BLaER1 (cell line): ENCODE results near the gene FOLR1.

Experiments used
- H3K27ac ChIP-seq: shearing (Covaris generic); formaldehyde crosslinking; 2 replicates; pipeline ENCODE4 v1.8.1; 2022
- H3K27me3 ChIP-seq: shearing (Covaris generic); formaldehyde crosslinking; 2 replicates; pipeline ENCODE4 v1.8.1; 2022
- H3K36me3 ChIP-seq: shearing (Covaris generic); formaldehyde crosslinking; 2 replicates; pipeline ENCODE4 v1.8.1; 2022
- H3K4me1 ChIP-seq: shearing (Covaris generic); formaldehyde crosslinking; 2 replicates; pipeline ENCODE4 v1.8.1; 2022
- H3K4me2 ChIP-seq: shearing (Covaris generic); formaldehyde crosslinking; 2 replicates; pipeline ENCODE4 v1.8.1; 2022
- H3K4me3 ChIP-seq: shearing (Covaris generic); formaldehyde crosslinking; 2 replicates; pipeline ENCODE4 v1.8.1; 2022
- H3K9ac ChIP-seq: shearing (Covaris generic); formaldehyde crosslinking; 2 replicates; pipeline ENCODE4 v1.8.1; 2022
- H3K9me3 ChIP-seq: shearing (Covaris generic); formaldehyde crosslinking; 2 replicates; pipeline ENCODE4 v1.8.1; 2022
- H4K20me1 ChIP-seq: shearing (Covaris generic); formaldehyde crosslinking; 2 replicates; pipeline ENCODE4 v1.8.1; 2022
- Cebpa-rat ChIP-seq: shearing (Covaris generic); IDR thresholded peaks from 2 replicates; pipeline ENCODE4 v1.8.1; 2022

The FOLR1 gene

DNA sequence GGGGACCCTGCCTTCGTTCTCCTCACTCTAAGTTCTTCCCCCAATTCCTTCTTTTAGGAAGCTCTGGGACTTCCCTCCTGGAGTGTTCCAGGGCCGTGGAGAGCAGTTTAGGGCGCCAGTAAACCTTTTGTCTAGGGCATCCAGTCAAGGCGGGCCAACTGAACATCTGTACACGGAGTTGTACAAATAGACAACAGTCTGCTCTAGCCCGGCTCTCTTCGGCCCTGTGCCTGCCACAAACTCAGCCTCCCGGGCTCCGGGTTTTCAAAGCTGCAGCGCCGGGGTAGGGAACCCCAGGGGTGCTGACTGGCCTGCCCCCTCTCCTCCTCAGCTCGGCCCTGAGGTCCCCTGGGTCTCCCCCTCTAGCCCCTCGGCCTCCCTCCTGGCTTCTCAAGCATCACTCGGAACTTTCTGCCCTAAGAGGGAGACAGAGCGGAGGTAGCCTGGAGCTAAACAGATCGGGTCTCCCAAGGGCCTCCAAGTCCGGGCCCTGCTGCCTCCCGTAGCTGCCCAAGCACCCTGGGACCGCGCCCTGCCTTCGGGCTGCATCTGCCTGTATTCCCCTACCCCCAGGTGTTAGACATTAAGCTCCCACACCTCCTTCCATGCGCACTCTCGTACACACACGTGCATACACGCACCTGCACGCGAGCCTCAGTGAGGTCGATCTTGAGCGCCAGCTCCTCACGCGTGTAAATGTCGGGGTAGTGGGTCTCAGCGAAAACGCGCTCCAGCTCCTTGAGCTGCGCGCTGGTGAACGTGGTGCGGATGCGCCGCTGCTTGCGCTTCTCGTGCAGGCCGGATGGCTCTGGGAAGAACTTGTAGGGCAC lies 48.7 kb downstream of the FOLR1 start:
- Histone ChIP-seq H3K9ac (no peak overlapping the region), H3K4me3 (peak overlapping the region; percentile 62; the same call in 1 of the 2 replicates), H4K20me1 (peaks cover 57% of the 10 kb centered on the region), H3K27ac (no peak overlapping the region), H3K4me2 (peak overlapping the region; percentile 91), H3K27me3 (peaks cover 85% of the 10 kb centered on the region), H3K9me3 (peaks cover 33% of the 10 kb centered on the region), H3K36me3 (peaks cover 33% of the 10 kb centered on the region), H3K4me1 (peaks cover 35% of the 10 kb centered on the region)
- TF ChIP-seq Cebpa-rat: no peak

DNA sequence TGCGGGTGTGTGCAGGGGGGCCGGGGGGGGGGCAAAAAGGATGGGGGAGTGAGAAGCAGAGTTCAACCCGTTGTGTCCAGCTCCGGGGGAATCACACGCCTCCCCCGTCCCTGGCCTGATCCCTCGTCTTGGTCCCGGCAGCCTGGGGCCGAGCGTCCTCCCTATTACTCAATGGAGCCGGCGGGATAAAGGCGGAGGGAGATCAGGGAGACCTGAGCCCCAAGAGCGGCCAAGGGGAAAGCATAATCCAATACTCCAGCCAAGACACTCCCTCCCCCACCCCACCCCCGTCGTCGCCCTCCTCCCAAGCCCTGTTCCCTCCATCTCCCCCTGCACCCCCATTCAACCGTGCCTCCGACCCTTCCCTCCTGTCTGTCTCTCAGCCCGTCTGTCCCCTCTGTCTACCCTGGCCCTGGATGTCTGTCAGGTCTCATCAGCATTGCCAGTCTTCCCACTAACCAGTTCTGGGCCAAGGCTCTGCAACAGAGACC lies 49.4 kb downstream of the FOLR1 start:
- Histone ChIP-seq H3K4me1 (peaks cover 35% of the 10 kb centered on the region), H3K9me3 (peaks cover 33% of the 10 kb centered on the region), H3K27me3 (peaks cover 92% of the 10 kb centered on the region), H4K20me1 (peaks cover 50% of the 10 kb centered on the region), H3K27ac (no peak overlapping the region), H3K4me3 (no peak overlapping the region), H3K36me3 (peaks cover 27% of the 10 kb centered on the region), H3K9ac (no peak overlapping the region), H3K4me2 (no peak overlapping the region)
- TF ChIP-seq Cebpa-rat: no peak

DNA sequence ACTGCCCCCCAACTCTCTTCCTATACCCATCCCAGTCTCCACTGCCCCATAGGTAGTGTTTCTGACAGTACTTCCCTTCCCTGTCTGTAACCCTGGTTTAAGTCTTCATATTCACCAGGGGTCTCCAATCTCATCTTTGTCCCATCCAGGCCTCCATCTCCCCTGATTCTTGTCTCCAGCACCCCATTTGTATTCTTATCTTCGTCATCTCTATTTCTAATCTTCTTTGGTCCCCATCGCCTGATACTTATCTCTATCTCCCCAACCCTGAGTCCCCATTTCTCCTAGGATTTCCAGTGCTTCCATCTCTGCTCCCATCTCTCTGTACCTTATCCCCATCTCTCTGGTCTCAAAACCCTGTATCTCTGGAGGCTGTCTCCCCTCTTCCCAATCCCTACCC lies 50.2 kb downstream of the FOLR1 start:
- peaks cover 100% of the 10 kb centered on the region for H3K27me3 ChIP-seq
- H3K9ac ChIP-seq: no peak overlapping the region
- H4K20me1 ChIP-seq: peaks cover 42% of the 10 kb centered on the region
- H3K9me3 ChIP-seq: peaks cover 33% of the 10 kb centered on the region
- H3K4me3 ChIP-seq: no peak overlapping the region
- no peak for TF ChIP-seq Cebpa-rat
- H3K4me1 ChIP-seq: peaks cover 33% of the 10 kb centered on the region
- peaks cover 19% of the 10 kb centered on the region for H3K36me3 ChIP-seq
- no peak overlapping the region for H3K4me2 ChIP-seq
- H3K27ac ChIP-seq: no peak overlapping the region

DNA sequence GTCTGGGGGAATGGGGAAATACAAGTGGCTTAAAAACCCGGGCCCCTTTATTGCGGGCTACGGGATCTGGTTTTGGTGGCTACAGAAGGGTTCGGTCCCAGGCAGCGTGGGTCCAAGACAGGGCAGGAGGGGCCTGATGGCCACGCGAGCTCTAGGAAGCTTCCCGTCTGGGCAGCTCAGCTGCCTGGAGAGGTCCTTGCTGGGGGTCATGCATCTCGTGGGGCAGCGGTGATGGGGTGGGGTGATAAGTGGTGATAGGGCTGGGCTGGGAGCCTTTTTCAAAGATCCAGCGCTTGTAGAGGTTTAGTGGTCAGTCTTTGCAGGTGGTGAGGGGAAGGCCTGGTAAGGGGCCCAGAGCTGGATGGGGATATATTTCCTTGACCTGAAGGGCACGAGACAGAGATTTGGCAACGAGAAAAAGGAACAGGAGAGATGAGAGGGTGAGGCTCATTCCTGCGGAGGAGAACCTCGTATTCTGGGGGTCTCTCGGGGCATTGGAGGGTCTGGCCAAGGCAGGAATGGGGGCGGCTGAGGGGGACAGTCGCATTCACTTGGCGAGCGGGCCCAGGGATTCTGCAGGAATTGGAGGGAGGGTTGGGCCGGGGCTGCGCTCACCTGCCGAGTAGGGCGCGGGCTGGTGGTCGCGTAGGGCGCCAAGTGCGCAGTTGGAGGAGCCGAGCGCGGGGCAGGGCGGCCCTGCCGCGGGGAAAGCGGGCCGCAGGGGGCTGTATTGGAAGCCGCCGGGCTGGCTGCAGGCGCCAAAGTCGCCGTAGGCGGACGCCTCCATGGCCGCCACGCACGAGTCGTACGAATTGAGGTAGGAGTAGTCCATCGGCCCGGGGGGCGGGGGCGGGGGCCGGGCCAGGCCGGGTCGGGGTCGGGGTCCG lies 51.5 kb downstream of the FOLR1 start:
- Histone ChIP-seq H3K9me3 (peaks cover 33% of the 10 kb centered on the region), H3K4me2 (no peak overlapping the region), H3K4me3 (no peak overlapping the region), H3K36me3 (peaks cover 6% of the 10 kb centered on the region), H3K27ac (no peak overlapping the region), H3K27me3 (peaks cover 95% of the 10 kb centered on the region), H3K9ac (no peak overlapping the region), H4K20me1 (peaks cover 30% of the 10 kb centered on the region), H3K4me1 (peaks cover 25% of the 10 kb centered on the region)
- no peak for TF ChIP-seq Cebpa-rat

DNA sequence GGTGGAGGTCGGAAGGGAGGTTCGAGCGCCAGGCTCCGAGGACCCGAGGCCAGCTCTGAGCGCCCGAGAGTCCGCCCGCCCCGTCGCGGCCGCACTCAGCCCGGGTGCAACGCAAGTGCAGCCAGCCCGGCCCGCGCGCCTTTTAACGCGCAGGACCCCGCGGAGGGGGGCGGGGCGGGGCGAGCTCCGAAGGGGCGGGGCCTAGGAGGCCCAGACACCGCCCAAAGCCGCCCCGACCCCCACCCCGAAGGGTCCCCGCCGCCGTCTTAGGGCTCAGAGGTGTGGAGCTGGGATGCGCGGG lies 52.1 kb downstream of the FOLR1 start, which contains the start of gene PHOX2A:
Gene PHOX2A (minus strand): TSS at position 117 of the 301 bp plus-strand sequence. CDS start 172 bp downstream, outside the sequence.
- peaks cover 24% of the 10 kb centered on the region for H4K20me1 ChIP-seq
- no peak within 1 kb of the TSS for H3K27ac ChIP-seq
- H3K36me3 ChIP-seq: no peaks in the 10 kb centered on the region
- no peak within 1 kb of the TSS for H3K4me3 ChIP-seq
- H3K9ac ChIP-seq: no peak within 1 kb of the TSS
- peaks cover 33% of the 10 kb centered on the region for H3K9me3 ChIP-seq
- no peak within 1 kb of the TSS for H3K4me2 ChIP-seq
- no peak for TF ChIP-seq Cebpa-rat
- peaks cover 89% of the 10 kb centered on the region for H3K27me3 ChIP-seq
- peaks cover 19% of the 10 kb centered on the region for H3K4me1 ChIP-seq

DNA sequence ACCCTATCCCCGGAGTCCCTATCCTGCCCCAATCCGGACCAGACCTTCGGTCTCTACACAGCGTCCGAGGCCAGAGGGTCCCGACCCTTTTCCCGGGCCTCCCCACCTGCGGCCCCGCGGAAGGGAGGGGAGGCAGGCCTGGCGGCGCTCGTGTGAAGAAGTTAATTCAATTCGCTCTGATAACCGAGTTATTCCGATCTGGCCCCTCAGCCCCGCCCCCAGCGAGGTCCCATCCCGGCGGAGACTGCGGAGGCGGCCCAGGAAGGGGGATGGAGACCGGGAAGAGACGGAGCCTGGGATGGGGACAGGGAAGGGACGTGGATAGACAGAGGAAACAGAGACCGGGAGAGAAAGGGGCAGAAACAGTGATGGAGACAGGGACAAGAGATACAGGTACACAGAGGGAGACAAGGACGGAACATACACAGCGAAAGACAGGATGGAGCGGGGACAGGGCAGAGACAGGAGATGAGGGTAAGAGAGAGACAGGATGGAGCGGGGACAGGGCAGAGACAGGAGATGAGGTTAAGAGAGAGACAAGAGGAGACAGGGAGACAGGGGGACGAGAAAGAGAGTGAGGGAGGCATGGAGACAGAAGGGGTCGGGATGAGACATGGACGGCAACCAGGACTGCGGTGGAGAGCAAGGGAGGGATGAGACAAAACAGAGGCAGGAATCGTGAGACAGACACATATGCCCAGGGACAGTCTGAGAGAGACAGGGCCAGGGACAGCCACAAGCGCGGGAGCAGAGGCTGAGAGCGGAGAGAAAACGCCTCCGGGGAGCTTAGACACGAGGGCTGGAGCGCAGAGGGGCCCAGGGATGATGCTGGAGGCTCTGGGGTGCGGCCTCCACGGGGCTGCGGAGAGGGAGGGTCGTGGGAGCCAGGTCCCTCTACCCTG lies 52.7 kb downstream of the FOLR1 start:
- peaks cover 18% of the 10 kb centered on the region for H4K20me1 ChIP-seq
- no peak overlapping the region for H3K9ac ChIP-seq
- H3K36me3 ChIP-seq: no peaks in the 10 kb centered on the region
- no peak for TF ChIP-seq Cebpa-rat
- H3K4me1 ChIP-seq: peaks cover 13% of the 10 kb centered on the region
- no peak overlapping the region for H3K4me2 ChIP-seq
- no peak overlapping the region for H3K4me3 ChIP-seq
- no peak overlapping the region for H3K27ac ChIP-seq
- peaks cover 83% of the 10 kb centered on the region for H3K27me3 ChIP-seq
- peaks cover 33% of the 10 kb centered on the region for H3K9me3 ChIP-seq

DNA sequence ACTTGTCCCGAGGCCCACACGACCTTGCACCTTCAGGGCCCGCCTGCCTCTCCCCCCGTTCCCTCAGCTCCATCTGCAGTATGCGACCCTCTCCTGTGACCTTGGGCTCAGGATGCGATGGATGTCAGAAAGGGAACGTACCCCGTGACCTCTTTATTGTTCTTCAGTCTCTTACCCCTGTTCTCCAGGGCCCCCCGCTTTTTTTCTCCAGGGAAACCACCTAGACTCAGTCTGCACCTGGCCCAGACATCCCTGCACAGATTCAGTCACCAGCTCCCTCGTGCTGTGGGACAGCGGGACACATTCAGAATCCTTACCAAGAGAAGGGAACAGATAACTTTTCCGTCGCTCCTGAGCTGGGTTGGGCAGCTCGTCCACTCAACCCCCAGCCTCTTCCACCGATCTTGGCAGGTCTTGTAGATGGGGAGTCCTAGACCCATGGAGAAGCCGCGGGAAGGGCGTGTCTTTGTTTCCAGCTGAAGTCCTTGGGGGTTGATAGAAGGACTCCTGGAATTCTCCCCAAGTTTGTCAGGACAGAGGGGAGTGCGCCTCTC lies 53.4 kb downstream of the FOLR1 start:
- TF ChIP-seq Cebpa-rat: no peak
- H3K27me3 ChIP-seq: peaks cover 76% of the 10 kb centered on the region
- no peak overlapping the region for H3K4me2 ChIP-seq
- H3K9me3 ChIP-seq: peaks cover 33% of the 10 kb centered on the region
- H3K27ac ChIP-seq: no peak overlapping the region
- no peak overlapping the region for H3K9ac ChIP-seq
- no peak overlapping the region for H3K4me3 ChIP-seq
- H3K36me3 ChIP-seq: no peaks in the 10 kb centered on the region
- peaks cover 6% of the 10 kb centered on the region for H3K4me1 ChIP-seq
- H4K20me1 ChIP-seq: peaks cover 10% of the 10 kb centered on the region
